GM23338 (cell line): Measurements from ENCODE around the gene TUBG2. TPM values are rescaled to one million over a fixed set of nuclear protein-coding genes. Genes with fewer than 3 reads are reported as not detected.

Experiments used
- CTCF ChIP-seq, 2 experiments: fragments of 200-600 bp in 1 of 2; sonication (generic) in 1 of 2; conservative IDR thresholded peaks; 2 replicates each; pipeline versions ENCODE4 v1.5.1 to v1.6.1; 2016 to 2017; ENCODE audit warnings: antibody characterized with exemption in 2 of 2, low read depth in 2 of 2, mild to moderate bottlenecking in 2 of 2, moderate library complexity in 1 of 2
- ETS1 ChIP-seq: IDR thresholded peaks from 2 replicates; pipeline ENCODE4 v1.6.1; 2016; ENCODE audit warnings: antibody characterized with exemption
- EZH2phosphoT487 ChIP-seq: fragments of 200-600 bp; sonication (generic); IDR thresholded peaks from one replicate; pipeline ENCODE4 v1.8.1; 2018; ENCODE audit warnings: antibody characterized with exemption; ENCODE audit not compliant: unreplicated experiment
- JUNB ChIP-seq: IDR thresholded peaks from one replicate; pipeline ENCODE4 v1.6.1; 2016; ENCODE audit warnings: antibody characterized with exemption; ENCODE audit not compliant: unreplicated experiment
- NANOG ChIP-seq: IDR thresholded peaks from 2 replicates; pipeline ENCODE4 v1.6.1; 2016; ENCODE audit warnings: antibody characterized with exemption, borderline replicate concordance
- POLR2AphosphoS5 ChIP-seq: IDR thresholded peaks from 2 replicates; pipeline ENCODE4 v1.6.1; 2016; ENCODE audit warnings: antibody characterized with exemption, low read depth
- REST ChIP-seq: IDR thresholded peaks from one replicate; pipeline ENCODE4 v1.6.1; 2018; ENCODE audit warnings: antibody characterized with exemption; ENCODE audit not compliant: unreplicated experiment
- ZNF114 ChIP-seq: fragments of 250-450 bp; sonication (Bioruptor Pico); IDR thresholded peaks from 2 replicates; pipeline ENCODE4 v1.5.0; 2020; ENCODE audit warnings: mild to moderate bottlenecking, moderate library complexity
- ZNF331 ChIP-seq: fragments of 250-450 bp; sonication (Bioruptor Pico); IDR thresholded peaks from 2 replicates; pipeline ENCODE4 v1.5.0; 2020; ENCODE audit warnings: low read depth, mild to moderate bottlenecking, moderate library complexity
- microRNA-seq: library from miRNA; unstranded; fragments of <30 nt; microRNA quantifications from one replicate; pipeline ENCODE4, GENCODE V29; 2017
- polyA plus RNA-seq: library from polyadenylated mRNA; unstranded; fragments of >200 nt; fragmentation: Nextera tagmentation; extraction: Ambion mirVana; gene quantifications from 2 replicates; pipeline ENCODE4 v1.2.1, GENCODE V29; 2016
- small RNA-seq: library from RNA; depleted of rRNA; stranded (forward); fragments of <200 nt; gene quantifications from one replicate; pipeline ENCODE3, GENCODE V24; 2014; ENCODE audit warnings: low replicate concordance
- total RNA-seq: library from RNA; depleted of rRNA; stranded (reverse); fragments of >200 nt; shearing (Covaris generic); gene quantifications from 2 replicates; pipeline ENCODE4 v1.2.3, GENCODE V29; 2014; rRNA removed

The TUBG2 gene
- total and polyA plus RNA-seq, 2 experiments from 2014 or later, result 18.2 to 19.0 TPM

GRCh38 chr17:42709561-42709960 is 50.5 kb downstream of the TUBG2 start (continued):
- TF ChIP-seq REST (no peak), POLR2AphosphoS5 (no peak), ETS1 (no peak), JUNB (no peak), ZNF114 (no peak), ZNF331 (CRISPR knock-in tag) (no peak), NANOG (no peak), CTCF (conservative IDR thresholded peaks at IDR 0.05; ENCODE audit: low read depth in 2 of 2) (no peak), EZH2phosphoT487 (no peak)

Small RNA genes within 50 kb of the gene (microRNA-seq; reads per million reads assigned to microRNA genes)
- gene MIR6780A, result not detected

Small RNA genes within 50 kb of the gene (small RNA-seq; reads per million reads assigned to genes)
- gene MIR6780A, result not detected

Other genes with a start within 250 kb of the TUBG2 start
- gene CAVIN1, start 236.0 kb upstream of the TUBG2 start, total RNA-seq, result 33.3 and 35.7 TPM in 2 replicates
- gene CAVIN1, start 236.0 kb upstream of the TUBG2 start, polyA plus RNA-seq, result 18.1 and 20.0 TPM in 2 replicates
- gene ATP6V0A1, start 200.4 kb upstream of the TUBG2 start, total RNA-seq, result 42.3 and 42.8 TPM in 2 replicates
- gene ATP6V0A1, start 200.4 kb upstream of the TUBG2 start, polyA plus RNA-seq, result 23.9 and 25.8 TPM in 2 replicates
- gene NAGLU, start 123.0 kb upstream of the TUBG2 start, total RNA-seq, result 21.9 and 31.2 TPM in 2 replicates
- 12.0 and 13.0 TPM in 2 replicates for gene NAGLU, start 123.0 kb upstream of the TUBG2 start, polyA plus RNA-seq
- gene HSD17B1, start 106.4 kb upstream of the TUBG2 start, total RNA-seq, result 0.97 and 1.7 TPM in 2 replicates
- gene HSD17B1, start 106.4 kb upstream of the TUBG2 start, polyA plus RNA-seq, result 1.7 and 1.8 TPM in 2 replicates
- gene COASY, start 97.1 kb upstream of the TUBG2 start, total RNA-seq, result 60.1 and 62.0 TPM in 2 replicates
- 72.1 and 77.5 TPM in 2 replicates for gene COASY, start 97.1 kb upstream of the TUBG2 start, polyA plus RNA-seq
- gene MLX, start 92.2 kb upstream of the TUBG2 start, total RNA-seq, result 23.3 and 34.1 TPM in 2 replicates
- 28.8 and 33.2 TPM in 2 replicates for gene MLX, start 92.2 kb upstream of the TUBG2 start, polyA plus RNA-seq
- gene PSMC3IP, start 81.6 kb upstream of the TUBG2 start, total RNA-seq, result 14.7 and 18.5 TPM in 2 replicates
- gene PSMC3IP, start 81.6 kb upstream of the TUBG2 start, polyA plus RNA-seq, result 29.5 and 32.7 TPM in 2 replicates
- gene RETREG3, start 49.9 kb upstream of the TUBG2 start, total RNA-seq, result 35.4 and 38.2 TPM in 2 replicates
- gene RETREG3, start 49.9 kb upstream of the TUBG2 start, polyA plus RNA-seq, result 8.0 and 10.5 TPM in 2 replicates
- gene TUBG1, start 49.6 kb upstream of the TUBG2 start, total RNA-seq, result 82.8 and 101 TPM in 2 replicates
- gene TUBG1, start 49.6 kb upstream of the TUBG2 start, polyA plus RNA-seq, result 110 and 117 TPM in 2 replicates
- gene PLEKHH3, start 17.7 kb downstream of the TUBG2 start, total RNA-seq, result 24.2 and 24.8 TPM in 2 replicates
- gene PLEKHH3, start 17.7 kb downstream of the TUBG2 start, polyA plus RNA-seq, result 10.9 and 13.8 TPM in 2 replicates
- gene CCR10, start 22.6 kb downstream of the TUBG2 start, total RNA-seq, result 1.1 and 1.7 TPM in 2 replicates
- gene CCR10, start 22.6 kb downstream of the TUBG2 start, polyA plus RNA-seq, result 2.7 and 3.0 TPM in 2 replicates
- 2.9 and 5.0 TPM in 2 replicates for gene CNTNAP1, start 23.2 kb downstream of the TUBG2 start, total RNA-seq
- gene CNTNAP1, start 23.2 kb downstream of the TUBG2 start, polyA plus RNA-seq, result 0.75 and 1.3 TPM in 2 replicates
- 16.3 and 16.9 TPM in 2 replicates for gene EZH1, start 85.8 kb downstream of the TUBG2 start, total RNA-seq
- 17.5 and 18.0 TPM in 2 replicates for gene EZH1, start 85.8 kb downstream of the TUBG2 start, polyA plus RNA-seq
- gene RAMP2, start 101.9 kb downstream of the TUBG2 start, total RNA-seq, result 2.6 and 8.8 TPM in 2 replicates
- gene RAMP2, start 101.9 kb downstream of the TUBG2 start, polyA plus RNA-seq, result 28.3 and 29.5 TPM in 2 replicates
- 110 and 129 TPM in 2 replicates for gene VPS25, start 114.2 kb downstream of the TUBG2 start, total RNA-seq
- gene VPS25, start 114.2 kb downstream of the TUBG2 start, polyA plus RNA-seq, result 93.5 and 105 TPM in 2 replicates
- 0.10 and 0.54 TPM in 2 replicates for gene WNK4, start 121.3 kb downstream of the TUBG2 start, total RNA-seq
- gene WNK4, start 121.3 kb downstream of the TUBG2 start, polyA plus RNA-seq, result 0.65 and 0.83 TPM in 2 replicates
- 57.6 and 81.2 TPM in 2 replicates for gene COA3, start 139.4 kb downstream of the TUBG2 start, total RNA-seq
- 123 and 138 TPM in 2 replicates for gene COA3, start 139.4 kb downstream of the TUBG2 start, polyA plus RNA-seq
- not detected in 2 replicates for gene CNTD1, start 139.6 kb downstream of the TUBG2 start, total RNA-seq
- gene CNTD1, start 139.6 kb downstream of the TUBG2 start, polyA plus RNA-seq, result 0.80 and 1.1 TPM in 2 replicates
- gene BECN1, start 165.0 kb downstream of the TUBG2 start, total RNA-seq, result 54.8 and 57.2 TPM in 2 replicates
- gene BECN1, start 165.0 kb downstream of the TUBG2 start, polyA plus RNA-seq, result 35.5 and 41.8 TPM in 2 replicates
- gene PSME3, start 174.1 kb downstream of the TUBG2 start, total RNA-seq, result 178 and 201 TPM in 2 replicates
- 85.2 and 93.5 TPM in 2 replicates for gene PSME3, start 174.1 kb downstream of the TUBG2 start, polyA plus RNA-seq
- gene AOC2, start 185.3 kb downstream of the TUBG2 start, total RNA-seq, result 5.7 and 5.8 TPM in 2 replicates
- gene AOC2, start 185.3 kb downstream of the TUBG2 start, polyA plus RNA-seq, result 2.0 and 2.1 TPM in 2 replicates
- gene AOC3, start 191.9 kb downstream of the TUBG2 start, total RNA-seq, result 1.4 and 1.6 TPM in 2 replicates
- gene AOC3, start 191.9 kb downstream of the TUBG2 start, polyA plus RNA-seq, result 1.7 and 2.6 TPM in 2 replicates
- gene G6PC1, start 241.5 kb downstream of the TUBG2 start, total RNA-seq, result not detected in 2 replicates
- not detected in 2 replicates for gene G6PC1, start 241.5 kb downstream of the TUBG2 start, polyA plus RNA-seq